ACHN (cell line): ENCODE results near the gene RNF113A.
A peak's percentile ranks its signal among the peaks of the same experiment; 100 is the strongest.
"Not testable (repeated sequence)": the region's sequence is repeated elsewhere in the genome, so short reads cannot be mapped to it uniquely, and the experiment has no call there.

Source experiments
- DNase-seq: peaks from one replicate; pipeline ENCODE4 v3.0.0-alpha.2; 2015
- in situ Hi-C: cut with HindIII; loops from 2 replicates; pipeline ENCODE4 v1.10.0; 2017; ENCODE audit warnings: low sequenced_read_pairs, low pct_ligation_motif_present, low pct_unique_long_range_greater_than_20kb

The RNF113A gene

GRCh38 chrX:119871599-119872395, at the start of gene RNF113A, which contains the start of gene NDUFA1:
Gene RNF113A, minus strand, starts transcription at chrX:119871733. Its CDS starts 120 bp downstream, at chrX:119871613.
Gene NDUFA1, plus strand, starts transcription at chrX:119871832. Its CDS starts 80 bp downstream, at chrX:119871912.
- peak; percentile 81 for DNase-seq
- in situ Hi-C loops, result no loop called here

- in situ Hi-C loops, result no loop called here
- no peak for DNase-seq
Measured at GRCh38 chrX:119919835-119920585, 48.5 kb upstream of the RNF113A start.

DNA sequence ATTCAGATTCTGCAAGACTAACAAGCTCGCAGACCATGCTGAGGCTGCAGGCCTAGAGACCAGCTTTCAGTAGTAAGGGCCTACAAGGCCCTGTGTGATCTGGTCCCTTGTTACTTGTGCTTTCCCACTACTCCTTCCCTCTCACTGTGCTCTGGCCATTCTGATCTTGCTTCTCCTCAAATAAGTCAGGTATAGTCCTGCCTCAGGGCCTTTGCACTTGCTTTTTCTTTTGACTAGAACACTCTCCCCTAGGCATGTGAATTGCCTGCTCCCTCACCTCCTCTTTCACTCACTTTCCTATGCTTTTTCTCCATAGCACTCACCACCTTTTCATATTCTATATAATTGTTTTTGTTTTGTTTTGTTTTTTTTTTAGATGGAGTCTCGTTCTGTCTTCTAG, 46.3 kb upstream of the RNF113A start:
- in situ Hi-C loops, result no loop called here

DNA sequence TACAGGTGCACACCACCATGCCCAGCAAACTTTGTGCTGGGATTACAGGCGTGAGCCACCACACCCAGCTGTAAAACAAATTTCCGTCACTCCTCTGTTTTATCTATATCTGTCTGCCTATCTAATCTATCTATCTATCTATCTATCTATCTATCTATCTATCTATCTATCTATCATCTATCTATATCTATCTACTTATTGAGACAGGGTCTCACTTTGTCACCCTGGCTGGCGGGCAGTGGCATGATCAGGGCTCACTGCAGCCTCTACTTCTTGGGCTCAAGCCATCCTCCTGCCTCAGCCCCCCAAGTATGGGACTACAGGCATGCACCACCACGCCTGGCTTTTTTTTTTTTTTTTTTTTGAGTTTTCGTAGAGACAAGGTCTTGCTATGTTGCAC, 44.8 kb upstream of the RNF113A start:
- in situ Hi-C loops, result no loop called here
- DNase-seq, result no peak

More for the DNA sequence above, 46.3 kb upstream of the RNF113A start:
- DNase-seq, result no peak

DNA sequence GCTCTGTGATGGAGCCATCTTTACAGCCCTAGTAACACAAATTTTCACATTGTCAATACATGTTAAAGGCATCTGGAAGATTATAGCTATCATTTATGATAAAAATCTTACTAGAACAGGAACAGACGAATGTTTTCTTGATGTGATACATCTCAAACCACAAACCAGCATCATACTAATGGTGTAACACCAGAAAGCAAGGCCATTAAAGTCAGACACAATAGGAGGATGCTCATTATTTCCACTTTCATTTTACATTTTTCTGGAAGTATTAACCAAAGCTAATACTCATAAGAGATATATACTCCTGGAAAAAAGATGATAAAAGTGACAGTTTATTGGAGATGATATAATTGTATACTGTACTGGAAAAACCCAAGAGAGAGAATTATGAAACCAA, 29.4 kb upstream of the RNF113A start:
- no peak for DNase-seq
- in situ Hi-C loops, result no loop called here

- in situ Hi-C loops, result no loop called here
- DNase-seq, result no peak
Measured at GRCh38 chrX:119899125-119899524, 27.6 kb upstream of the RNF113A start.

GRCh38 chrX:119895843-119896326, 24.4 kb upstream of the RNF113A start, which contains the start of gene AKAP14:
Gene AKAP14, plus strand, starts transcription at chrX:119895893. Its CDS starts 7,331 bp downstream, at chrX:119903224.
- no peak for DNase-seq

GRCh38 chrX:119891961-119892692, 20.6 kb upstream of the RNF113A start:
- in situ Hi-C loops, DNase-seq: not testable (repeated sequence)

More at GRCh38 chrX:119895843-119896326, 24.4 kb upstream of the RNF113A start, which contains the start of gene AKAP14:
- in situ Hi-C loops, result no loop called here

DNA sequence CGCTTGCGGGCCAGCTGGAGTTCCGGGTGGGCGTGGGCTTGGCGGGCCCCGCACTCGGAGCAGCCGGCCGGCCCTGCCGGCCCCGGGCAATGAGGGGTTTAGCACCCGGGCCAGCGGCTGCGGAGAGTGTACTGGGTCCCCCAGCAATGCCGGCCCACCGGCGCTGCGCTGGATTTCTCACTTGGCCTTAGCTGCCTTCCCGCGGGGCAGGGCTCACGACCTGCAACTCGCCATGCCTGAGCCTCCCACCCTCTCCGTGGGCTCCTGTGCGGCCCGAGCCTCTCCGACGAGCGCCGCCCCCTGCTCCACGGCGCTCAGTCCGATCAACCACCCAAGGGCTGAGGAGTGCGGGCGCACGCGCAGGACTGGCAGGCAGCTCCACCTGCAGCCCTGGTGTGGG, 19.1 kb upstream of the RNF113A start:
- DNase-seq, in situ Hi-C loops: not testable (repeated sequence)

- in situ Hi-C loops, result no loop called here
- DNase-seq, result peak; percentile 59
Measured at GRCh38 chrX:119887721-119888425, 16.3 kb upstream of the RNF113A start.

GRCh38 chrX:119885554-119886428, 14.3 kb upstream of the RNF113A start:
- in situ Hi-C loops, result no loop called here
- DNase-seq, result peak; percentile 43

DNA sequence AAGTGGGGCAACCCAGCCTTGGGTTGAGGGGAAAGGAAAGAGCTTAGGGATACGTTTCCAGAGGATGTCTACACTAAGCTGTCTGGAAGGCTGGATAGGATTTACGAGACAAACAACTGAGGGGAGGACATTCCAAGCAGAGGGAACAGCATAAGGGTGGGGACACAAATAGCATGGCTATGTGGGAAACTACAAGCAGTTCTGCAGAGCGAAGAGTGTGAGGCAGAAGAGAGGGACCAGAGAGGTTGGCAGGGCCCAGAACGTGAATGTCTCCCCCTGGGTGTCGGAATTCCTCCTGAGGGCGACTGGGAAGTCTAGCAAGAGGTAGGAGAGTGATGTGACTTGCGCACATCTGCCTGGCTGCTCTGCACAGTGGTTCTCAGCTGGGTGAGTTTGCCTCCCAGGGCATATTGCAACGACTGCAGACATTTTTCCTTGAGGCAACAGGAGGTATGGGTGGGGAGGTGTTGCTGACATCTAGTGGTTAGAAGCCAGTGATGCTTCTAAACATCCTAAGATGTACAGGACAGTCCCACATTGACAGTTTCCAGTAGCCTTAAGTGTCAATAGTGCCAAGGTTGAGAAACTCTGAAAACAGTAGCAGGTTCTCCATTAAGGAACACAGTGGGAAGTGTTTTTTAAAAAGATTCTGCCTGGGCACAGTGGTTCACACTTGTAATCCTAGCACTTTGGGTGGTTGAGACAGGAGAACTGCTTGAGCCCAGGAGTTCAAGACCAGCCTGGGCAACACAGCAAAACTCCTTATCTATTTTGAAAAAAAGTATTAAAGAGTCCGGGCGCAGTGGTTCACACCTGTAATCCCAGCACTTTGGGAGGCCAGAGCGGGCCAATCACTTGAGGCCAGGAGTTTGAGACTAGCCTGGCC, 9.3 kb upstream of the RNF113A start:
- DNase-seq, result peak; percentile 39
- in situ Hi-C loops, result no loop called here

GRCh38 chrX:119880076-119880475, 8.5 kb upstream of the RNF113A start:
- DNase-seq, result no peak
- in situ Hi-C loops, result no loop called here

DNA sequence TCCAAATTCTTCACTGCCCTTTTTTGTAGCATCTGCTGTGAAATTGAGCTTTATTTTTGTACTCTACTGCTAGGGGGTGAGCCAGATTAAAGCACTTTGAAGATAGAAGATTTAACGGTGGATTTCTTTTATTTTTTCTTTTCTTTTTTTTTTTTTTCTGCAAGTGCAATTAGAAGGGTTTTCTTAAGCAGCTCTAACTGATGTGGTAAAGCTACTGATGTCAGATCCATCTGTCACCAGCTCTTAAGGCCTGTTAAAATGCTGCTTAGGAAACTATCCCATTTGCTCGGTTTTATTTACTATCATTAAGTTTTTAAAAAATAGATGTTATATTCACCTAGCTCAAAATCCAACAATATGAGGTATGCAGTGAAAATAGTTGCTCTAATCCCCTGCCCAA, 7.2 kb upstream of the RNF113A start:
- in situ Hi-C loops, result no loop called here
- DNase-seq, result no peak

GRCh38 chrX:119871245-119871598, 311 bp downstream of the RNF113A start:
- DNase-seq, result no peak
- in situ Hi-C loops, result no loop called here

GRCh38 chrX:119870626-119871131, 854 bp downstream of the RNF113A start:
- peak; percentile 5 for DNase-seq

More at GRCh38 chrX:119870626-119871131, 854 bp downstream of the RNF113A start:
- in situ Hi-C loops, result no loop called here
